Measurements from ENCODE around the gene KBTBD6.
"Not testable (repeated sequence)": the region's sequence is repeated elsewhere in the genome, so short reads cannot be mapped to it uniquely, and the experiment has no call there.

KBTBD6 gene

DNA sequence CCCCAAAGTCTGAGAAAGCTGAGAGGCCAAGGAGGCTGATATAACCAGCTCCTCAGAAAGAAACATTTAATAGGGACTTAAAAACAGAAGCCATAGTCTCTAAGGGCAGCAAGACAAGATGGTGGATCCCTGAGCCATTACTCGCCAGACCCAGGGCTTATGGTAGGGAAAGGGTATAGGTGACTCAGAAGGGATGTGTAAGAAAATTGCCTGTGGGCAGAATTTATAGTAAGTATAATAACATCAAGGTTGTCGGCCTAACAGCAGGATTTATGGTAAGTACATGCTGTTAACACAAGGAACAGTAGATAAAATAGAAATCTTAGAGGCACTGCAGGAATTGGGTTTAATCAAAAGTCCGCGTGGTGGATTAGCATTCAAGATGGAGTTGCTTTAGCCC is 14.7 kb downstream of the KBTBD6 start:
- ChIA-PET CTCF (interaction anchor here (1.1 kb wide), 1 partner anchor 11 kb away, joined by 4 read pairs; no protein-coding TSS in a partner anchor), POLR2A (interaction anchor here (0.6 kb wide), 1 partner anchor 124 kb away, joined by 3 read pairs; no protein-coding TSS in a partner anchor)
- no peak overlapping the region for H3K4me3 ChIP-seq (ENCODE audit: control insufficient read depth in 1 of 7, extremely low read depth in 1 of 7, insufficient read depth in 4 of 7, low read depth in 2 of 7, low read length in 6 of 7)
- no peak for DNase-seq
- no peaks in the 10 kb centered on the region for H3K9me3 ChIP-seq (ENCODE audit: control extremely low read depth in 1 of 5, control insufficient read depth in 4 of 5, insufficient read depth in 2 of 5, low read depth in 1 of 5, low read length in 4 of 5)
- H3K27ac ChIP-seq (ENCODE audit: insufficient read depth in 1 of 2, low read depth in 1 of 2, low read length in 2 of 2, poor library complexity in 1 of 2, severe bottlenecking in 2 of 2): no peak overlapping the region
- no peaks in the 10 kb centered on the region for H3K4me1 ChIP-seq (ENCODE audit: control extremely low read depth in 1 of 4, control insufficient read depth in 4 of 4, insufficient read depth in 4 of 4, low read length in 3 of 4)
- H3K27me3 ChIP-seq (replicated peaks in 2 of 5; ENCODE audit: control insufficient read depth in 4 of 5, insufficient read depth in 5 of 5, low read length in 4 of 5): no peaks in the 10 kb centered on the region
- H3K36me3 ChIP-seq (ENCODE audit: control insufficient read depth in 4 of 4, insufficient read depth in 4 of 4, low read length in 3 of 4): no peaks in the 10 kb centered on the region
- WGBS (ENCODE audit: insufficient coverage): 92% methylated on average over 3 of the region's 4 CpGs

DNA sequence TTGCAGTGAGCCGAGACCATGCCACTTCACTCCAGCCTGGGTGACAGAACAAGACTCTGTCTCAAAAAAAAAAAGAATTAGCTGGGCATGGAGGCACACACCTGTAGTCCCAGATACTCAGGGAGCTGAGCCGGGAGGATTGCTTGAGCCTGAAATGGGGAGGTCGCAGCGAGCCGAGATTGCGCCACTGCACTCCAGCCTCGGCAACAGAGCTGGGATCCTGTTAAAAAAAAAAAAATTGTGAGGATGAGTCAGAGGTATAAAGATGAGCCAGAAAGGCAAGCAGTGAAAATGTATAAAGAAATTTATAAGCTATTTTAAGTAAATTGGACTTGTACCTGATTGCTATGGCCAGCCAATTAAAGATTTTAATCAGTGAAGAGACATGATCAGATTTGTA is 21.1 kb downstream of the KBTBD6 start:
- Histone ChIP-seq H3K4me3 (ENCODE audit: control insufficient read depth in 1 of 7, extremely low read depth in 1 of 7, insufficient read depth in 4 of 7, low read depth in 2 of 7, low read length in 6 of 7) (no peak overlapping the region), H3K27me3 (replicated peaks in 2 of 5; ENCODE audit: control insufficient read depth in 4 of 5, insufficient read depth in 5 of 5, low read length in 4 of 5) (no peaks in the 10 kb centered on the region), H3K4me1 (ENCODE audit: control extremely low read depth in 1 of 4, control insufficient read depth in 4 of 4, insufficient read depth in 4 of 4, low read length in 3 of 4) (no peaks in the 10 kb centered on the region), H3K9me3 (ENCODE audit: control extremely low read depth in 1 of 5, control insufficient read depth in 4 of 5, insufficient read depth in 2 of 5, low read depth in 1 of 5, low read length in 4 of 5) (no peaks in the 10 kb centered on the region), H3K27ac (ENCODE audit: insufficient read depth in 1 of 2, low read depth in 1 of 2, low read length in 2 of 2, poor library complexity in 1 of 2, severe bottlenecking in 2 of 2) (no peak overlapping the region), H3K36me3 (ENCODE audit: control insufficient read depth in 4 of 4, insufficient read depth in 4 of 4, low read length in 3 of 4) (no peaks in the 10 kb centered on the region)
- ChIA-PET POLR2A (interaction anchor here (0.6 kb wide), 1 partner anchor 899 kb away, joined by 3 read pairs; no protein-coding TSS in a partner anchor), CTCF (interaction anchor here (0.8 kb wide), 1 partner anchor 10 kb away, joined by 5 read pairs; no protein-coding TSS in a partner anchor)
- WGBS (ENCODE audit: insufficient coverage): 95% methylated on average over 7 of the region's 7 CpGs
- DNase-seq: no peak

DNA sequence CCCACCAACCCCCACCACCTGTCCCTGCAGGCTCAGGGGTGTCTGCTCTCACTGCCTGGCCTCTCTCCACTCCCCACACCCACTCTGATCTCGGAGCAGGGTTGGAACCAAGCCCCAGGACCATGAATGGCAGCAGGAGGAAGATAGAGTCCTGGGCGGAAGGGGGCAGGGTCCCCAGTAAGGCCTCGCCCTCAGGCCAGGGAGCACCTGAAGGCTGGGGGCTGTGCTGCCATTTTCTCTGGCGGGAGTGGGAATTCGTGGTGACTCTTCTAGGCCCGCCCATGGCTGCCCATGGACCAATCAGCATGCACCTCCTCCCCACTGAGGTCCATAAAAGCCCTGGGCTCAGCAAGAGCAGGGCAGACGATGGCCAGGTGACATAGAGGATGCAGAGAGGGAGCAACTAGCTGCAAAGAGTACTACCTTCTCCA is 25.0 kb downstream of the KBTBD6 start:
- H3K27ac ChIP-seq (ENCODE audit: insufficient read depth in 1 of 2, low read depth in 1 of 2, low read length in 2 of 2, poor library complexity in 1 of 2, severe bottlenecking in 2 of 2): no peak overlapping the region
- H3K4me3 ChIP-seq (ENCODE audit: control insufficient read depth in 1 of 7, extremely low read depth in 1 of 7, insufficient read depth in 4 of 7, low read depth in 2 of 7, low read length in 6 of 7): no peak overlapping the region
- CTCF ChIA-PET: interaction anchor here (0.6 kb wide), 1 partner anchor 21 kb away, joined by 3 read pairs; no protein-coding TSS in a partner anchor
- H3K9me3 ChIP-seq (ENCODE audit: control extremely low read depth in 1 of 5, control insufficient read depth in 4 of 5, insufficient read depth in 2 of 5, low read depth in 1 of 5, low read length in 4 of 5): no peaks in the 10 kb centered on the region
- no peaks in the 10 kb centered on the region for H3K4me1 ChIP-seq (ENCODE audit: control extremely low read depth in 1 of 4, control insufficient read depth in 4 of 4, insufficient read depth in 4 of 4, low read length in 3 of 4)
- POLR2A ChIA-PET: no interaction called here
- no peak for DNase-seq
- H3K27me3 ChIP-seq (replicated peaks in 2 of 5; ENCODE audit: control insufficient read depth in 4 of 5, insufficient read depth in 5 of 5, low read length in 4 of 5): no peaks in the 10 kb centered on the region
- no peaks in the 10 kb centered on the region for H3K36me3 ChIP-seq (ENCODE audit: control insufficient read depth in 4 of 4, insufficient read depth in 4 of 4, low read length in 3 of 4)
- WGBS (ENCODE audit: insufficient coverage): 97% methylated on average over 5 of the region's 7 CpGs

DNA sequence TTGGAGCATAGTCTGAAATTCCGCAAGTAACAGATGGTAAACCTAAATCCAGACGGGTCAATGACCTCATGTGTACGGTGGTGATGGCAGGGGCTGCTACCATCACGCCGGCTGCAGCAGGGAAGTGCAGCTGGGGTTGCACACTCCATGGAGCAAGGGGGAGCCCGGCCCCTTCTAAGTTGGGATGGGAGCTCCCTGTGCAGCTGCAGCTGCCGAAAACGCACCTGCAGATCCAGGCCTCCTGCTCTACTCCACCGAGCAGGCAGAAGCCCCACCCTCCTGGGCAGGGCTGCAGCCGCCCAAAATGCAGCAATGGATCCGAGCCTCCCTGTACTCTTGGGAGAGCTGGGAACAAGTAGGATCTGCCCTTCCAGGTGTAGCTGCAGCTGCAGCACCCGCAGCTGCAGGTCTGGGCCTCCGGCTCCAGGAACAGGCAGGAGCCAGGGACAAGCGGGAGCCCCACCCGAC is 25.5 kb downstream of the KBTBD6 start:
- ChIA-PET POLR2A (no interaction called here), CTCF (no interaction called here)
- Histone ChIP-seq H3K4me1 (ENCODE audit: control extremely low read depth in 1 of 4, control insufficient read depth in 4 of 4, insufficient read depth in 4 of 4, low read length in 3 of 4) (no peaks in the 10 kb centered on the region), H3K36me3 (ENCODE audit: control insufficient read depth in 4 of 4, insufficient read depth in 4 of 4, low read length in 3 of 4) (no peaks in the 10 kb centered on the region), H3K4me3 (ENCODE audit: control insufficient read depth in 1 of 7, extremely low read depth in 1 of 7, insufficient read depth in 4 of 7, low read depth in 2 of 7, low read length in 6 of 7) (no peak overlapping the region), H3K9me3 (ENCODE audit: control extremely low read depth in 1 of 5, control insufficient read depth in 4 of 5, insufficient read depth in 2 of 5, low read depth in 1 of 5, low read length in 4 of 5) (no peaks in the 10 kb centered on the region), H3K27me3 (replicated peaks in 2 of 5; ENCODE audit: control insufficient read depth in 4 of 5, insufficient read depth in 5 of 5, low read length in 4 of 5) (no peaks in the 10 kb centered on the region), H3K27ac (ENCODE audit: insufficient read depth in 1 of 2, low read depth in 1 of 2, low read length in 2 of 2, poor library complexity in 1 of 2, severe bottlenecking in 2 of 2) (no peak overlapping the region)
- DNase-seq: no peak
- 96% methylated on average over 11 of the region's 15 CpGs for WGBS (ENCODE audit: insufficient coverage)

DNA sequence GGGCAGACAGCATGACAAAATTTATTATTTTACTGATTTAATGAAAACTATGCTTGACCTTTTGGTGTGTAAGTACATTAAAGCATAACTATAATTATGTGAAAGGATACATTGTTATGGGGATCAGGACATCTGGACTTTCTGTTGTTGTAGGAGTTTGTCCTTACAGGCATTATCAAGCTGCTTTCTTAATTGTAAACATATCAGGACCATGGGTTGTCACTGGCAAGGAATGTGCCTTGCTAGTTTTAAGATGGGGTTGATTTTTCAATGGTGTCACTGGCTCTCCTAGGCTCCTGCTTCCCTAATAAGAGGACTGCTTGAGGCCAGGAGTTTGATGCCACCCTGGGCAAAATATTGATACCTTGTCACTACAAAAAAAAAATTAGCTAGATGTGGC is 32.6 kb downstream of the KBTBD6 start:
- Histone ChIP-seq H3K36me3 (ENCODE audit: control insufficient read depth in 4 of 4, insufficient read depth in 4 of 4, low read length in 3 of 4) (no peaks in the 10 kb centered on the region), H3K4me3 (ENCODE audit: control insufficient read depth in 1 of 7, extremely low read depth in 1 of 7, insufficient read depth in 4 of 7, low read depth in 2 of 7, low read length in 6 of 7) (no peak overlapping the region), H3K27ac (ENCODE audit: insufficient read depth in 1 of 2, low read depth in 1 of 2, low read length in 2 of 2, poor library complexity in 1 of 2, severe bottlenecking in 2 of 2) (no peak overlapping the region), H3K27me3 (replicated peaks in 2 of 5; ENCODE audit: control insufficient read depth in 4 of 5, insufficient read depth in 5 of 5, low read length in 4 of 5) (no peaks in the 10 kb centered on the region), H3K9me3 (ENCODE audit: control extremely low read depth in 1 of 5, control insufficient read depth in 4 of 5, insufficient read depth in 2 of 5, low read depth in 1 of 5, low read length in 4 of 5) (no peaks in the 10 kb centered on the region), H3K4me1 (ENCODE audit: control extremely low read depth in 1 of 4, control insufficient read depth in 4 of 4, insufficient read depth in 4 of 4, low read length in 3 of 4) (peaks cover 0 to 1% (median 0%) of the 10 kb centered on the region in 4 experiments)
- CTCF ChIA-PET: no interaction called here
- no peak for DNase-seq
- POLR2A ChIA-PET: no interaction called here

DNA sequence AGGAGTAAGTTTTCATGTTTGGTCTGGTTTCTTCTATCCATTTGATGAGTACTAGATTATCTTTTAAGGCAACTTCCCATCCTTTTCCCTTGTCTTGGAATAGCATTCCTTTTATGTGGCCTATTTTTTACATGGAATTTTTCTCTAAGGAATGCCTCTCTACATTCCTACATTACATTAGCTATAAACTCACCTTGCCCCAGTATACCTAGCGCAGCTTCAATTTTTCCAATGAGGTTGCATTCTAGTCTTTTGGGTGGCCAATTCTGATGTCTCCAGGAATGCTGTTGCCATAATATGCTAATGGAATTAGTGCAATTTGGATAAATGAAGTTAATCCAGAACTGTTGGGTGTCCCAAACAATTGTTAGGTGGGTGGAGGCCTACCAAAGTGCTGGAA is 33.8 kb downstream of the KBTBD6 start:
- Histone ChIP-seq H3K4me3 (ENCODE audit: control insufficient read depth in 1 of 7, extremely low read depth in 1 of 7, insufficient read depth in 4 of 7, low read depth in 2 of 7, low read length in 6 of 7) (no peak overlapping the region), H3K27me3 (replicated peaks in 2 of 5; ENCODE audit: control insufficient read depth in 4 of 5, insufficient read depth in 5 of 5, low read length in 4 of 5) (no peaks in the 10 kb centered on the region), H3K27ac (ENCODE audit: insufficient read depth in 1 of 2, low read depth in 1 of 2, low read length in 2 of 2, poor library complexity in 1 of 2, severe bottlenecking in 2 of 2) (no peak overlapping the region), H3K4me1 (ENCODE audit: control extremely low read depth in 1 of 4, control insufficient read depth in 4 of 4, insufficient read depth in 4 of 4, low read length in 3 of 4) (peaks cover 0 to 3% (median 0%) of the 10 kb centered on the region in 4 experiments), H3K9me3 (ENCODE audit: control extremely low read depth in 1 of 5, control insufficient read depth in 4 of 5, insufficient read depth in 2 of 5, low read depth in 1 of 5, low read length in 4 of 5) (no peaks in the 10 kb centered on the region), H3K36me3 (ENCODE audit: control insufficient read depth in 4 of 4, insufficient read depth in 4 of 4, low read length in 3 of 4) (no peaks in the 10 kb centered on the region)
- CTCF ChIA-PET: interaction anchor here (1.3 kb wide), 1 partner anchor 30 kb away, joined by 3 read pairs; no protein-coding TSS in a partner anchor
- no peak for DNase-seq
- 100% methylated on average over 1 of the region's 1 CpG for WGBS (ENCODE audit: insufficient coverage)
- POLR2A ChIA-PET: no interaction called here

DNA sequence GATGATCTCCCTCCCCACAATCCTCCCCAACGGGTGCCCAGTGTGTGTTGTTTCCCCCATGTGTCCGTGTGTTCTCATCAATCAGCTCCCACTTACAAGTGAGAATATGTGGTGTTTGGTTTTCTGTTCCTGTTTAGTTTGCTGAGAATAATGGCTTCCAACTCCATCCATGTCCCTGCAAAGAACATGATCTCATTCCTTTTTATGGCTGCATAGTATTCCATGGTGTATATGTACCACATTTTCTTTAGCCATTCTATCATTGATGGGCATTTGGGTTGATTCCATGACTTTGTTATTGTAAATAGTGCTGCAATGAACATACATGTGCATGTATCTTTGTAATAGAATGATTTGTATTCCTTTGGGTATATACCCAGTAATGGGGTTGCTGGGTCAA is 36.9 kb downstream of the KBTBD6 start:
- CTCF ChIA-PET; H3K27ac ChIP-seq (ENCODE audit: insufficient read depth in 1 of 2, low read depth in 1 of 2, low read length in 2 of 2, poor library complexity in 1 of 2, severe bottlenecking in 2 of 2); H3K4me3 ChIP-seq (ENCODE audit: control insufficient read depth in 1 of 7, extremely low read depth in 1 of 7, insufficient read depth in 4 of 7, low read depth in 2 of 7, low read length in 6 of 7); H3K4me1 ChIP-seq (ENCODE audit: control extremely low read depth in 1 of 4, control insufficient read depth in 4 of 4, insufficient read depth in 4 of 4, low read length in 3 of 4); H3K9me3 ChIP-seq (ENCODE audit: control extremely low read depth in 1 of 5, control insufficient read depth in 4 of 5, insufficient read depth in 2 of 5, low read depth in 1 of 5, low read length in 4 of 5); H3K36me3 ChIP-seq (ENCODE audit: control insufficient read depth in 4 of 4, insufficient read depth in 4 of 4, low read length in 3 of 4); DNase-seq; H3K27me3 ChIP-seq (replicated peaks in 2 of 5; ENCODE audit: control insufficient read depth in 4 of 5, insufficient read depth in 5 of 5, low read length in 4 of 5): not testable (repeated sequence)
- POLR2A ChIA-PET: interaction anchor here (0.6 kb wide), 1 partner anchor 307 kb away, joined by 3 read pairs; the partner anchor contains the start of gene SLC25A15
- WGBS (ENCODE audit: insufficient coverage): no CpG with 5 or more reads among the region's 2 CpGs
